Suprapubic skin (tissue), 3 donors: ENCODE measurements around the gene NEUROD2.

ENCODE experiments used
- CTCF ChIP-seq, 2 donors: fragments of 200-600 bp in 1 of 2; fragments of 450-650 bp in 1 of 2; sonication (generic) in 1 of 2; IDR thresholded peaks; one replicate each; pipeline ENCODE4 v1.5.1; 2016 to 2019; ENCODE audit warnings: antibody characterized with exemption in 2 of 2, mild to moderate bottlenecking in 1 of 2, moderate library complexity in 1 of 2
- POLR2AphosphoS5 ChIP-seq, 3 donors: sonication (generic); formaldehyde crosslinking; IDR thresholded peaks; one replicate each; pipeline ENCODE4 v1.6.1; 2017; ENCODE audit warnings: antibody characterized with exemption in 3 of 3

GRCh38 chr17:39597372-39598046 lies 10.2 kb downstream of the NEUROD2 start:
- no peak for TF ChIP-seq CTCF (IDR thresholded peaks at IDR 0.05)
- TF ChIP-seq POLR2AphosphoS5 (IDR thresholded peaks at IDR 0.05) = no peak
